HG03520 (cell line): ENCODE measurements around the gene TMEM45A.
"Not testable (repeated sequence)": the region's sequence is repeated elsewhere in the genome, so short reads cannot be mapped to it uniquely, and the experiment has no call there.

Experiments
- ATAC-seq: cut with Tn5 transposase; IDR thresholded peaks from one replicate; pipeline ENCODE4 v1.9.1; 2021; ENCODE audit warnings: mild to moderate bottlenecking, moderate library complexity; ENCODE audit not compliant: unreplicated experiment

Gene TMEM45A

GRCh38 chr3:100482176-100482575 is 10.2 kb upstream of the TMEM45A start:
- ATAC-seq, result no peak

- ATAC-seq, result no peak
Observed at GRCh38 chr3:100483529-100483928, 8.9 kb upstream of the TMEM45A start.

GRCh38 chr3:100486808-100487207 is 5.6 kb upstream of the TMEM45A start:
- ATAC-seq, result no peak

GRCh38 chr3:100489118-100489517 is 3.3 kb upstream of the TMEM45A start:
- ATAC-seq, result no peak

- peak; percentile 35 for ATAC-seq
Observed at GRCh38 chr3:100496711-100497261, 4.4 kb downstream of the TMEM45A start.

- no peak for ATAC-seq
Observed at GRCh38 chr3:100499651-100500050, 7.2 kb downstream of the TMEM45A start.

GRCh38 chr3:100500320-100500880 is 8.0 kb downstream of the TMEM45A start:
- no peak for ATAC-seq

GRCh38 chr3:100503448-100503847 is 11.0 kb downstream of the TMEM45A start:
- peak; percentile 87 for ATAC-seq

GRCh38 chr3:100506355-100506754 is 13.9 kb downstream of the TMEM45A start:
- no peak for ATAC-seq

GRCh38 chr3:100509818-100510217 is 17.4 kb downstream of the TMEM45A start:
- ATAC-seq, result not testable (repeated sequence)

- no peak for ATAC-seq
Observed at GRCh38 chr3:100516232-100516631, 23.8 kb downstream of the TMEM45A start.

- no peak for ATAC-seq
Observed at GRCh38 chr3:100516838-100517237, 24.4 kb downstream of the TMEM45A start.

GRCh38 chr3:100517276-100517675 is 24.9 kb downstream of the TMEM45A start:
- ATAC-seq, result no peak

GRCh38 chr3:100518244-100518643 is 25.8 kb downstream of the TMEM45A start:
- no peak for ATAC-seq

- no peak for ATAC-seq
Observed at GRCh38 chr3:100518983-100519382, 26.6 kb downstream of the TMEM45A start.

- no peak for ATAC-seq
Observed at GRCh38 chr3:100521439-100521845, 29.0 kb downstream of the TMEM45A start.

- no peak for ATAC-seq
Observed at GRCh38 chr3:100522125-100522524, 29.7 kb downstream of the TMEM45A start.

GRCh38 chr3:100523050-100523760 is 30.8 kb downstream of the TMEM45A start:
- ATAC-seq, result no peak

- no peak for ATAC-seq
Observed at GRCh38 chr3:100525753-100526612, 33.6 kb downstream of the TMEM45A start.

GRCh38 chr3:100526613-100527346 is 34.4 kb downstream of the TMEM45A start:
- ATAC-seq, result no peak

GRCh38 chr3:100527347-100527735 is 34.9 kb downstream of the TMEM45A start:
- ATAC-seq, result no peak
